H9 (cell line): ENCODE measurements around the gene TNRC18. TPM values are rescaled to one million over a fixed set of nuclear protein-coding genes. Genes with fewer than 3 reads are reported as not detected.

ENCODE experiments used
- DNase-seq: peaks from one replicate; pipeline ENCODE4 v3.0.0-alpha.2; 2017
- H2AFZ ChIP-seq: one replicate; pipeline ENCODE4 v1.6.1; 2013; ENCODE audit warnings: mild to moderate bottlenecking, low read length, control low read depth, moderate library complexity
- H2AK5ac ChIP-seq: 2 replicates; pipeline ENCODE4 v1.6.1; 2013; ENCODE audit warnings: low read length, control low read depth, mixed read lengths; ENCODE audit not compliant: insufficient read length
- H2BK120ac ChIP-seq: one replicate; pipeline ENCODE4 v1.6.1; 2013; ENCODE audit warnings: low read depth, mild to moderate bottlenecking, low read length, control low read depth, inconsistent platforms; ENCODE audit not compliant: poor library complexity, severe bottlenecking
- H2BK12ac ChIP-seq: 2 replicates; pipeline ENCODE4 v1.6.1; 2013; ENCODE audit warnings: low read length, control low read depth, mixed read lengths, low read depth; ENCODE audit not compliant: insufficient read length
- H2BK15ac ChIP-seq: 2 replicates; pipeline ENCODE4 v1.6.1; 2013; ENCODE audit warnings: low read depth, low read length, control low read depth
- H2BK20ac ChIP-seq: one replicate; pipeline ENCODE4 v1.6.1; 2013; ENCODE audit warnings: low read depth, mild to moderate bottlenecking, low read length, control low read depth, inconsistent platforms; ENCODE audit not compliant: poor library complexity, severe bottlenecking
- H2BK5ac ChIP-seq: 2 replicates; pipeline ENCODE4 v1.6.1; 2013; ENCODE audit warnings: low read length, control low read depth, mixed read lengths; ENCODE audit not compliant: insufficient read length
- H3K14ac ChIP-seq: 2 replicates; pipeline ENCODE4 v1.6.1; 2013; ENCODE audit warnings: low read length, control low read depth; ENCODE audit not compliant: insufficient read depth
- H3K18ac ChIP-seq: 2 replicates; pipeline ENCODE4 v1.6.1; 2013; ENCODE audit warnings: low read depth, mild to moderate bottlenecking, mixed read lengths, low read length, control low read depth; ENCODE audit not compliant: insufficient read length
- H3K23ac ChIP-seq: 2 replicates; pipeline ENCODE4 v1.6.1; 2013; ENCODE audit warnings: low read length, control low read depth, mixed read lengths, low read depth; ENCODE audit not compliant: insufficient read length
- H3K23me2 ChIP-seq: 2 replicates; pipeline ENCODE4 v1.6.1; 2013; ENCODE audit warnings: low read depth, mild to moderate bottlenecking, mixed read lengths, low read length, control low read depth; ENCODE audit not compliant: insufficient read length, poor library complexity, severe bottlenecking
- H3K27ac ChIP-seq: 2 replicates; pipeline ENCODE4 v1.5.1; 2013; ENCODE audit warnings: low read length, control low read depth, mixed read lengths, low read depth; ENCODE audit not compliant: insufficient read length
- H3K27me3 ChIP-seq: 2 replicates; pipeline ENCODE4 v1.6.1; 2013; ENCODE audit warnings: low read length, control low read depth, inconsistent platforms; ENCODE audit not compliant: insufficient read depth
- H3K4ac ChIP-seq: 2 replicates; pipeline ENCODE4 v1.6.1; 2013; ENCODE audit warnings: low read depth, mild to moderate bottlenecking, control low read depth, inconsistent platforms, low read length, moderate library complexity
- H3K4me1 ChIP-seq: 2 replicates; pipeline ENCODE4 v1.6.1; 2013; ENCODE audit warnings: low read length, control low read depth, inconsistent platforms; ENCODE audit not compliant: insufficient read depth
- H3K4me2 ChIP-seq: 2 replicates; pipeline ENCODE4 v1.6.1; 2013; ENCODE audit warnings: low read length, control low read depth, mixed read lengths; ENCODE audit not compliant: insufficient read length, insufficient read depth
- H3K56ac ChIP-seq: 2 replicates; pipeline ENCODE4 v1.6.1; 2013; ENCODE audit warnings: low read depth, mild to moderate bottlenecking, mixed read lengths, low read length, control low read depth; ENCODE audit not compliant: insufficient read length
- H3K79me1 ChIP-seq: 2 replicates; pipeline ENCODE4 v1.6.1; 2013; ENCODE audit warnings: low read depth, mild to moderate bottlenecking, moderate library complexity, low read length, control low read depth, inconsistent platforms; ENCODE audit not compliant: insufficient read depth, poor library complexity, severe bottlenecking
- H3K79me2 ChIP-seq: 2 replicates; pipeline ENCODE4 v1.6.1; 2013; ENCODE audit warnings: low read length, control low read depth, inconsistent platforms; ENCODE audit not compliant: insufficient read depth
- H3K9ac ChIP-seq: 2 replicates; pipeline ENCODE4 v1.6.1; 2013; ENCODE audit warnings: low read length, control low read depth, mixed read lengths; ENCODE audit not compliant: insufficient read length; ENCODE audit errors: extremely low read depth
- H3K9me3 ChIP-seq: one replicate; pipeline ENCODE4 v1.6.1; 2013; ENCODE audit warnings: low read depth, low read length, inconsistent platforms; ENCODE audit not compliant: control insufficient read depth
- H3T11ph ChIP-seq: one replicate; pipeline ENCODE4 v1.6.1; 2013; ENCODE audit warnings: mild to moderate bottlenecking, low read length, control low read depth, inconsistent platforms
- H4K20me1 ChIP-seq: one replicate; pipeline ENCODE4 v1.6.1; 2013; ENCODE audit not compliant: control insufficient read depth, insufficient read length, insufficient read depth
- H4K5ac ChIP-seq: 2 replicates; pipeline ENCODE4 v1.6.1; 2013; ENCODE audit warnings: low read depth, mild to moderate bottlenecking, mixed read lengths, low read length, control low read depth; ENCODE audit not compliant: insufficient read length
- H4K8ac ChIP-seq: replicated peaks from 2 replicates; pipeline ENCODE4 v1.6.1; 2013; ENCODE audit warnings: low read length, control low read depth, mixed read lengths, low read depth; ENCODE audit not compliant: insufficient read length
- H4K91ac ChIP-seq: 2 replicates; pipeline ENCODE4 v1.6.1; 2013; ENCODE audit warnings: low read depth, mild to moderate bottlenecking, moderate library complexity, mixed read lengths, low read length, control low read depth; ENCODE audit not compliant: insufficient read length
- H3K27ac Mint-ChIP-seq, 3 experiments: 2 replicates in 2 of 3; 3 replicates in 1 of 3; pipeline ENCODE4 v1.8.0; 2020 to 2021; ENCODE audit warnings: mixed read lengths in 3 of 3, mild to moderate bottlenecking in 1 of 3, moderate library complexity in 1 of 3
- H3K27me3 Mint-ChIP-seq: 2 replicates; pipeline ENCODE4 v1.8.0; 2021; ENCODE audit warnings: low read depth, mild to moderate bottlenecking, moderate library complexity, mixed read lengths
- H3K36me3 Mint-ChIP-seq, 3 experiments: 2 replicates in 2 of 3; 3 replicates in 1 of 3; pipeline ENCODE4 v1.8.0; 2020 to 2021; ENCODE audit warnings: low read depth in 3 of 3, mixed read lengths in 3 of 3; ENCODE audit not compliant: insufficient read depth in 1 of 3
- H3K4me1 Mint-ChIP-seq, 2 experiments: 2 replicates each; pipeline ENCODE4 v1.8.0; 2020; ENCODE audit warnings: mixed read lengths in 2 of 2
- H3K4me3 Mint-ChIP-seq, 2 experiments: 2 replicates in 1 of 2; 3 replicates in 1 of 2; pipeline ENCODE4 v1.8.0; 2020 to 2021; ENCODE audit warnings: mild to moderate bottlenecking in 2 of 2, mixed read lengths in 2 of 2, moderate library complexity in 1 of 2
- H3K9me3 Mint-ChIP-seq, 2 experiments: 2 replicates in 1 of 2; 3 replicates in 1 of 2; pipeline ENCODE4 v1.8.0; 2020; ENCODE audit warnings: mild to moderate bottlenecking in 2 of 2, mixed read lengths in 2 of 2, moderate library complexity in 1 of 2
- CTCF ChIP-seq: fragments of 200-600 bp; sonication (generic); conservative IDR thresholded peaks from 3 replicates; pipeline ENCODE4 v1.8.0; 2021; ENCODE audit warnings: antibody characterized with exemption, mild to moderate bottlenecking
- WGBS: extraction: QIAGEN DNeasy Blood & Tissue Kit; methylation state at CpG from one replicate; pipeline ENCODE4 v1.1.7; 2013; ENCODE audit warnings: missing lambda C conversion rate, low lambda C conversion rate, mixed read lengths; ENCODE audit not compliant: insufficient read length; ENCODE audit errors: extremely low coverage; 5-methylcytosine and 5-hydroxymethylcytosine counted together
- total RNA-seq: library from RNA; stranded (reverse); gene quantifications from 2 replicates; pipeline ENCODE4 v1.2.1, GENCODE V29; 2021

TNRC18 gene
- total RNA-seq, 1 experiment from 2014 or later: 21.2 TPM

GRCh38 chr7:5333121-5334045 lies 90.3 kb downstream of the TNRC18 start:
- no peak overlapping the region for H3K56ac ChIP-seq
- H2AFZ ChIP-seq: no peak overlapping the region
- H4K5ac ChIP-seq: no peak overlapping the region
- peak overlapping the region in 1 of 3 experiments; percentile 83; a peak in 1 of 7 replicates for H3K27ac Mint-ChIP-seq
- no peak overlapping the region for H3K4ac ChIP-seq
- no peak overlapping the region for H4K91ac ChIP-seq
- no peak overlapping the region for H2BK120ac ChIP-seq
- H3K27ac ChIP-seq: no peak overlapping the region
- H3K14ac ChIP-seq: no peak overlapping the region
- no peaks in the 10 kb centered on the region for H3K9me3 ChIP-seq
- DNase-seq: peak; percentile 33
- H3K9me3 Mint-ChIP-seq: peaks cover 12 to 13% of the 10 kb centered on the region in 2 experiments; a peak in 4 of 5 replicates
- no peak overlapping the region for H3T11ph ChIP-seq
- no peaks in the 10 kb centered on the region for H3K23me2 ChIP-seq
- no peak overlapping the region for H2BK15ac ChIP-seq
- no peaks in the 10 kb centered on the region for H3K27me3 ChIP-seq
- no CpG with 5 or more reads among the region's 32 CpGs for WGBS
- peaks cover 0 to 8% of the 10 kb centered on the region in 2 experiments; a peak in 2 of 4 replicates for H3K4me1 Mint-ChIP-seq
- H2BK12ac ChIP-seq: no peak overlapping the region
- no peaks in the 10 kb centered on the region for H3K79me2 ChIP-seq
- H3K36me3 Mint-ChIP-seq: peaks cover 0 to 12% (median 6%) of the 10 kb centered on the region in 3 experiments; a peak in 5 of 7 replicates
- no peak overlapping the region for H4K8ac ChIP-seq
- no peaks in the 10 kb centered on the region for H3K79me1 ChIP-seq
- no peak overlapping the region for H3K4me2 ChIP-seq
- H3K4me3 Mint-ChIP-seq: no peak overlapping the region
- H3K27me3 Mint-ChIP-seq: no peaks in the 10 kb centered on the region; the same call in none of the 2 replicates
- H3K18ac ChIP-seq: no peak overlapping the region
- no peak overlapping the region for H2AK5ac ChIP-seq
- no peaks in the 10 kb centered on the region for H3K4me1 ChIP-seq
- TF ChIP-seq CTCF: no peak
- H3K9ac ChIP-seq: no peak overlapping the region
- H2BK20ac ChIP-seq: no peak overlapping the region
- no peak overlapping the region for H3K23ac ChIP-seq
- no peaks in the 10 kb centered on the region for H4K20me1 ChIP-seq
- H2BK5ac ChIP-seq: no peak overlapping the region
